Activated CD4-positive, alpha-beta T cell treated with anti-CD3 and anti-CD28 coated beads for 4 hours (primary cell): ENCODE measurements around the gene KRT27.
"Not testable (repeated sequence)": the region's sequence is repeated elsewhere in the genome, so short reads cannot be mapped to it uniquely, and the experiment has no call there.

Experiments
- DNase-seq, 2 donors: peaks; one replicate each; pipeline ENCODE4 v3.0.0-alpha.2; 2020

KRT27 gene

GRCh38 chr17:40753804-40754203 lies 28.5 kb downstream of the KRT27 start:
- DNase-seq: no peak

DNA sequence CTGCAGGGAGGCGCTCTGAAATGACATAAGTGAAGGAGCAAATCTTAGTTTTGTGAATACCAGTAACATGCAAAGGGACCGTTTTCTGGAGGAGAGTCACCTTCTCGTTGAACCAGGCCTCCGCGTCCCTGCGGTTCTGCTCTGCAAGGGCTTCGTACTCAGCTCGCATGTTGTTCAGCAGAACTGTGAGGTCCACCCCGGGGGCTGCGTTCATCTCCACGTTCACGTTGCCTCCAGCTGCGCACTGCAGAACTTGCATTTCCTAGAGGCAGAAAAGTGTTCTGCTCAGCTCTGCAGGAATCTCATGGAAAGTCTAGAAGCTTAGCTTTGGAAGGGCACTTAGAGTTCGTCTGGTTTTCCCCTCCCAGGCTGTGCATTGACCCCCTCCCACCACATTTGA lies 31.3 kb downstream of the KRT27 start:
- no peak for DNase-seq

GRCh38 chr17:40750391-40750790 lies 32.0 kb downstream of the KRT27 start:
- no peak for DNase-seq

- not testable (repeated sequence) for DNase-seq
These were observed 33.7 kb downstream of the KRT27 start for GRCh38 chr17:40748666-40749065.

GRCh38 chr17:40738553-40738952 lies 43.8 kb downstream of the KRT27 start:
- DNase-seq: no peak

- no peak for DNase-seq
These were observed 47.3 kb downstream of the KRT27 start for GRCh38 chr17:40735016-40735415.

DNA sequence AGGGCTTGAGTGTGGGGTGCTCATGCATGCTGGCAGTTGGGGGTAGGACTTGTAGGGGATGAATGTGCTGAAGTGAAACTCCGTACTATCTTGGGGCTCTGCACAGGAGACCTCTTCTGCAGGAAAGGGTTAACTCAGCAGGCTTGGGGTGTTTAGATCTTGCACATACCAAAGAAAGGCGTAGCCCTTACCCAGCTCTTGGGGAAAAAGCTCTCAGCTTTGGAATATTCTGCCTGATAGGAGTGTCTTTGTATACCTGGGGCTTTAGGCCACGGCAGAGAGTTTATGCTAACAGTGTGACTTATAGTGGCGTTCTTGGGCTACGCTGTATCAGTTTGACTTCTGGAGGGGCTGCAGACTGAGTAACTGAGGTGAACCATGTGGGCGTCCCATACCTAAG lies 48.3 kb downstream of the KRT27 start:
- DNase-seq: no peak

GRCh38 chr17:40730970-40731369 lies 51.4 kb downstream of the KRT27 start:
- no peak for DNase-seq

GRCh38 chr17:40727447-40728231 lies 54.7 kb downstream of the KRT27 start:
- no peak for DNase-seq

- no peak for DNase-seq
These were observed 55.4 kb downstream of the KRT27 start for GRCh38 chr17:40726919-40727318.
